Liver (tissue), 9 donors: Measurements from ENCODE around the gene PSPN. TPM values are rescaled to one million over a fixed set of nuclear protein-coding genes. Genes with fewer than 3 reads are reported as not detected.

Source experiments
- DNase-seq: peaks from one replicate; pipeline ENCODE4 v3.0.0-alpha.2; 2017; ENCODE audit warnings: low spot score
- H3K27ac ChIP-seq, 2 donors: one replicate each; pipeline ENCODE4 v1.7.0; 2013; ENCODE audit warnings: inconsistent platforms in 2 of 2, low read length in 2 of 2, control low read depth in 1 of 2, low read depth in 1 of 2, mild to moderate bottlenecking in 1 of 2
- H3K27me3 ChIP-seq, 4 donors: one replicate each; pipeline versions ENCODE4 v1.6.1 to v1.7.0; 2013; ENCODE audit warnings: low read length in 3 of 4, inconsistent platforms in 1 of 4, mild to moderate bottlenecking in 1 of 4, moderate library complexity in 1 of 4; ENCODE audit not compliant: control insufficient read depth in 4 of 4, insufficient read depth in 4 of 4
- H3K36me3 ChIP-seq, 4 donors: one replicate each; pipeline versions ENCODE4 v1.6.1 to v1.7.0; 2013; ENCODE audit warnings: low read length in 3 of 4, mild to moderate bottlenecking in 3 of 4, low read depth in 1 of 4, moderate library complexity in 1 of 4; ENCODE audit not compliant: control insufficient read depth in 4 of 4, insufficient read depth in 3 of 4
- H3K4me1 ChIP-seq, 4 donors: one replicate each; pipeline versions ENCODE4 v1.6.1 to v1.7.0; 2013; ENCODE audit warnings: low read length in 3 of 4, mild to moderate bottlenecking in 3 of 4, moderate library complexity in 1 of 4; ENCODE audit not compliant: control insufficient read depth in 4 of 4, insufficient read depth in 4 of 4
- H3K4me3 ChIP-seq, 3 donors: one replicate each; pipeline versions ENCODE4 v1.6.1 to v1.7.0; 2013; ENCODE audit warnings: low read length in 3 of 3, control low read depth in 1 of 3, low read depth in 1 of 3, mild to moderate bottlenecking in 1 of 3
- H3K9ac ChIP-seq, 2 donors: one replicate each; pipeline ENCODE4 v1.7.0; 2013; ENCODE audit warnings: low read length in 2 of 2, mild to moderate bottlenecking in 2 of 2, moderate library complexity in 2 of 2, control low read depth in 1 of 2, low read depth in 1 of 2
- H3K9me3 ChIP-seq, 4 donors: one replicate each; pipeline versions ENCODE4 v1.6.1 to v1.7.0; 2013; ENCODE audit warnings: low read length in 3 of 4; ENCODE audit not compliant: control insufficient read depth in 4 of 4
- ATF3 ChIP-seq: IDR thresholded peaks from 2 replicates; pipeline ENCODE4 v1.6.1; 2016; ENCODE audit warnings: antibody characterized with exemption
- CTCF ChIP-seq: fragments of 150-350 bp; IDR thresholded peaks from 2 replicates; pipeline ENCODE4 v1.5.1; 2017; ENCODE audit warnings: improper control_type of control experiment, low read depth, low read length; ENCODE audit not compliant: missing input control
- EGR1 ChIP-seq, 2 donors: IDR thresholded peaks; 2 replicates each; pipeline ENCODE4 v1.6.1; 2016 to 2018; ENCODE audit warnings: antibody characterized with exemption in 2 of 2, low read depth in 2 of 2
- FOXA1 ChIP-seq: IDR thresholded peaks from 2 replicates; pipeline ENCODE4 v1.6.1; 2016; ENCODE audit warnings: antibody characterized with exemption
- FOXA2 ChIP-seq: IDR thresholded peaks from 2 replicates; pipeline ENCODE4 v1.6.1; 2016; ENCODE audit warnings: antibody characterized with exemption
- GABPA ChIP-seq, 2 donors: IDR thresholded peaks in 1 of 2; conservative IDR thresholded peaks in 1 of 2; 2 replicates each; pipeline ENCODE4 v1.6.1; 2016; ENCODE audit warnings: antibody characterized with exemption in 2 of 2, mild to moderate bottlenecking in 1 of 2, moderate library complexity in 1 of 2
- HNF4A ChIP-seq, 2 donors: conservative IDR thresholded peaks; 2 replicates each; pipeline ENCODE4 v1.6.1; 2016; ENCODE audit warnings: antibody characterized with exemption in 2 of 2, mild to moderate bottlenecking in 2 of 2
- HNF4G ChIP-seq: IDR thresholded peaks from 2 replicates; pipeline ENCODE4 v1.6.1; 2016; ENCODE audit warnings: antibody characterized with exemption
- JUND ChIP-seq, 2 donors: IDR thresholded peaks; 2 replicates each; pipeline ENCODE4 v1.6.1; 2016; ENCODE audit warnings: antibody characterized with exemption in 2 of 2
- MAX ChIP-seq: IDR thresholded peaks from 2 replicates; pipeline ENCODE4 v1.6.1; 2016; ENCODE audit warnings: antibody characterized with exemption
- NR2F2 ChIP-seq: IDR thresholded peaks from 2 replicates; pipeline ENCODE4 v1.6.1; 2016; ENCODE audit warnings: antibody characterized with exemption
- RAD21 ChIP-seq, 2 donors: IDR thresholded peaks; 2 replicates each; pipeline ENCODE4 v1.6.1; 2016; ENCODE audit warnings: antibody characterized with exemption in 2 of 2, mild to moderate bottlenecking in 2 of 2
- REST ChIP-seq: IDR thresholded peaks from 2 replicates; pipeline ENCODE4 v1.6.1; 2016; ENCODE audit warnings: antibody characterized with exemption, mild to moderate bottlenecking
- RXRA ChIP-seq, 2 donors: IDR thresholded peaks; 2 replicates each; pipeline ENCODE4 v1.6.1; 2017 to 2018; ENCODE audit warnings: antibody characterized with exemption in 2 of 2, mild to moderate bottlenecking in 1 of 2
- SP1 ChIP-seq: IDR thresholded peaks from 2 replicates; pipeline ENCODE4 v1.6.1; 2018; ENCODE audit warnings: antibody characterized with exemption, mild to moderate bottlenecking
- TAF1 ChIP-seq: conservative IDR thresholded peaks from 2 replicates; pipeline ENCODE4 v1.6.1; 2016; ENCODE audit warnings: antibody characterized with exemption, mild to moderate bottlenecking
- YY1 ChIP-seq: IDR thresholded peaks from 2 replicates; pipeline ENCODE4 v1.6.1; 2016; ENCODE audit warnings: antibody characterized with exemption, mild to moderate bottlenecking
- ZBTB33 ChIP-seq: IDR thresholded peaks from 2 replicates; pipeline ENCODE4 v1.6.1; 2016; ENCODE audit warnings: antibody characterized with exemption
- WGBS: extraction: QIAGEN DNeasy Blood & Tissue Kit; methylation state at CpG from one replicate; pipeline ENCODE4 v1.1.7; 2013; 5-methylcytosine and 5-hydroxymethylcytosine counted together
- polyA plus RNA-seq, 2 donors: library from polyadenylated mRNA; stranded (reverse) in 1 of 2; unstranded in 1 of 2; fragments of 200-250 nt in 1 of 2; fragments of >200 nt in 1 of 2; fragmentation: Nextera tagmentation in 1 of 2; extraction: Ambion mirVana in 1 of 2; gene quantifications; one replicate each; pipeline versions ENCODE4 v1.2.1 to v1.2.3, GENCODE V29; 2013 to 2015
- total RNA-seq, 2 donors: library from RNA; depleted of rRNA; stranded (reverse); fragments of >200 nt; gene quantifications; one replicate each; pipeline ENCODE4 v1.2.3, GENCODE V29; 2014
- donor health status: healthy.
- donor health status: healthy.
- donor health status: healthy.
- donor health status: healthy.
- donor health status: healthy.

Gene PSPN
- total and polyA plus RNA-seq, 4 donors = 0.51 to 0.75 (median 0.62) TPM

GRCh38 chr19:6379744-6380143 is 4.0 kb upstream of the PSPN start:
- WGBS = 98% methylated on average over 3 of the region's 3 CpGs
- no peak for DNase-seq
- no peaks in the 10 kb centered on the region for H3K9me3 ChIP-seq
- H3K27ac ChIP-seq = no peak overlapping the region
- H3K4me3 ChIP-seq = no peak overlapping the region
- no peaks in the 10 kb centered on the region for H3K4me1 ChIP-seq
- H3K9ac ChIP-seq = no peak overlapping the region
- TF ChIP-seq FOXA1 (no peak), NR2F2 (no peak), TAF1 (no peak), MAX (no peak), EGR1 (IDR thresholded peaks at IDR 0.05; ENCODE audit: low read depth in 2 of 2) (no peak), HNF4G (no peak), RAD21 (IDR thresholded peaks at IDR 0.05) (no peak), REST (no peak), GABPA (IDR thresholded peaks at IDR 0.05 in 1 of 2, conservative IDR thresholded peaks at IDR 0.05 in 1 of 2) (no peak), ATF3 (no peak), RXRA (IDR thresholded peaks at IDR 0.05) (no peak), SP1 (no peak), JUND (IDR thresholded peaks at IDR 0.05) (no peak), YY1 (no peak), CTCF (no peak), ZBTB33 (no peak), HNF4A (conservative IDR thresholded peaks at IDR 0.05) (no peak), FOXA2 (no peak)
- peaks cover 17 to 48% (median 24%) of the 10 kb centered on the region in 4 donors for H3K36me3 ChIP-seq
- no peaks in the 10 kb centered on the region for H3K27me3 ChIP-seq
